Aorta (tissue), 5 donors: Measurements from ENCODE around the gene AKAP12. TPM values are rescaled to one million over a fixed set of nuclear protein-coding genes. Genes with fewer than 3 reads are reported as not detected.

Source experiments
- ATAC-seq: fragments of 200-7000 bp; cut with Tn5 transposase; one replicate; pipeline ENCODE4 v1.9.1; 2022; ENCODE audit warnings: moderate library complexity; ENCODE audit not compliant: low FRiP score
- DNase-seq, 2 donors: peaks; one replicate each; pipeline ENCODE4 v3.0.0-alpha.2; 2020
- H3K27ac ChIP-seq, 2 donors: one replicate each; pipeline ENCODE4 v1.5.1; 2013; ENCODE audit warnings: low read length in 2 of 2, mild to moderate bottlenecking in 2 of 2, moderate library complexity in 2 of 2, control low read depth in 1 of 2, inconsistent platforms in 1 of 2, low read depth in 1 of 2
- H3K27me3 ChIP-seq, 2 donors: one replicate each; pipeline ENCODE4 v1.6.1; 2013; ENCODE audit warnings: control low read depth in 1 of 2, low read length in 1 of 2, mild to moderate bottlenecking in 1 of 2, moderate library complexity in 1 of 2; ENCODE audit not compliant: insufficient read depth in 2 of 2, control insufficient read depth in 1 of 2
- H3K36me3 ChIP-seq, 2 donors: one replicate each; pipeline ENCODE4 v1.6.1; 2013; ENCODE audit warnings: control low read depth in 1 of 2, low read length in 1 of 2, mild to moderate bottlenecking in 1 of 2; ENCODE audit not compliant: insufficient read depth in 2 of 2, control insufficient read depth in 1 of 2
- H3K4me1 ChIP-seq, 2 donors: one replicate each; pipeline ENCODE4 v1.6.1; 2013; ENCODE audit warnings: low read length in 2 of 2, control low read depth in 1 of 2, mild to moderate bottlenecking in 1 of 2, moderate library complexity in 1 of 2; ENCODE audit not compliant: insufficient read depth in 2 of 2, control insufficient read depth in 1 of 2
- H3K4me3 ChIP-seq, 2 donors: one replicate each; pipeline ENCODE4 v1.5.1; 2013; ENCODE audit warnings: low read length in 2 of 2, control low read depth in 1 of 2, mild to moderate bottlenecking in 1 of 2
- H3K9me3 ChIP-seq: one replicate; pipeline ENCODE4 v1.6.1; 2013; ENCODE audit warnings: mild to moderate bottlenecking, low read length; ENCODE audit not compliant: control insufficient read depth
- WGBS, 2 donors: extraction: QIAGEN DNeasy Blood & Tissue Kit; methylation state at CpG; one replicate each; pipeline ENCODE4 v1.1.7; 2013; 5-methylcytosine and 5-hydroxymethylcytosine counted together
- intact Hi-C, 2 donors: fragments of 100-400 bp; cut with DNase I; formaldehyde crosslinking; loops; one replicate each; pipeline versions ENCODE4 v1.14.2 to v1.15.0; 2022
- polyA plus RNA-seq, 2 donors: library from polyadenylated mRNA; stranded (reverse); fragments of 200-250 nt; gene quantifications; one replicate each; pipeline ENCODE4 v1.2.3, GENCODE V29; 2013
- total RNA-seq, 2 donors: library from RNA; stranded (reverse); fragmentation: NEBNext Ultra II Directional; extraction: Animal tissue kit (Norgen Biotek cat#: 25700); gene quantifications; one replicate each; pipeline ENCODE4 v1.2.1, GENCODE V29; 2021
- donor health status: healthy with polysubstance abuse.
- donor health status: Bipolar disorder and iron deficiency.
- donor health status: DM: no; HTN: no; CAD: no.
- donor health status: DM: no; HTN: no; CAD: no.
- donor health status: DM: yes; HTN: yes; CAD: no.

Gene AKAP12
- total and polyA plus RNA-seq, 4 donors: 19.2 to 101 (median 73.5) TPM

- Histone ChIP-seq H3K4me3 (no peak overlapping the region), H3K27me3 (no peaks in the 10 kb centered on the region), H3K27ac (no peak overlapping the region), H3K4me1 (no peaks in the 10 kb centered on the region), H3K9me3 (no peaks in the 10 kb centered on the region), H3K36me3 (peaks cover 0 to 4% of the 10 kb centered on the region in 2 donors)
- intact Hi-C loops: no loop called here
- DNase-seq (no peak), ATAC-seq (no peak)
- 86 to 93% methylated on average over 5 of the region's 5 CpGs for WGBS, 2 donors
Measured at GRCh38 chr6:151359486-151359885, 119.7 kb downstream of the AKAP12 start.

GRCh38 chr6:151365233-151365632 is 125.5 kb downstream of the AKAP12 start:
- Histone ChIP-seq H3K9me3 (no peaks in the 10 kb centered on the region), H3K4me1 (no peaks in the 10 kb centered on the region), H3K27me3 (no peaks in the 10 kb centered on the region), H3K27ac (no peak overlapping the region), H3K36me3 (peaks cover 0 to 9% of the 10 kb centered on the region in 2 donors), H3K4me3 (no peak overlapping the region)
- no peak for ATAC-seq
- no peak for DNase-seq
- intact Hi-C loops: no loop called here
- 88 to 95% methylated on average over 6 of the region's 6 CpGs for WGBS, 2 donors

- H3K4me3 ChIP-seq: no peak overlapping the region
- H3K9me3 ChIP-seq: no peaks in the 10 kb centered on the region
- no peak overlapping the region for H3K27ac ChIP-seq
- 63 to 68% methylated on average over 6 of the region's 6 CpGs for WGBS, 2 donors
- no peaks in the 10 kb centered on the region for H3K27me3 ChIP-seq
- ATAC-seq: no peak
- H3K4me1 ChIP-seq: no peaks in the 10 kb centered on the region
- no peak for DNase-seq
- intact Hi-C loops: no loop called here
- H3K36me3 ChIP-seq: peaks cover 7% of the 10 kb centered on the region in 2 donors
Measured at GRCh38 chr6:151370509-151371078, 130.8 kb downstream of the AKAP12 start.

GRCh38 chr6:151372164-151372563 is 132.4 kb downstream of the AKAP12 start:
- no peaks in the 10 kb centered on the region for H3K4me1 ChIP-seq
- DNase-seq (no peak), ATAC-seq (no peak)
- intact Hi-C loops: no loop called here
- no peaks in the 10 kb centered on the region for H3K9me3 ChIP-seq
- no peaks in the 10 kb centered on the region for H3K27me3 ChIP-seq
- H3K4me3 ChIP-seq: no peak overlapping the region
- 93 to 99% methylated on average over 5 of the region's 5 CpGs for WGBS, 2 donors
- H3K27ac ChIP-seq: no peak overlapping the region
- H3K36me3 ChIP-seq: peaks cover 1 to 7% of the 10 kb centered on the region in 2 donors

- no peak for DNase-seq
- intact Hi-C loops: no loop called here
- H3K27ac ChIP-seq: no peak overlapping the region
- 91 to 93% methylated on average over 5 of the region's 5 CpGs for WGBS, 2 donors
- H3K27me3 ChIP-seq: no peaks in the 10 kb centered on the region
- H3K4me3 ChIP-seq: no peak overlapping the region
- ATAC-seq: no peak
- no peaks in the 10 kb centered on the region for H3K9me3 ChIP-seq
- H3K36me3 ChIP-seq: peaks cover 1 to 7% of the 10 kb centered on the region in 2 donors
- H3K4me1 ChIP-seq: no peaks in the 10 kb centered on the region
Measured at GRCh38 chr6:151374036-151374683, 134.4 kb downstream of the AKAP12 start.

GRCh38 chr6:151375833-151376232 is 136.1 kb downstream of the AKAP12 start:
- H3K27ac ChIP-seq: no peak overlapping the region
- H3K9me3 ChIP-seq: no peaks in the 10 kb centered on the region
- intact Hi-C loops: no loop called here
- DNase-seq (no peak), ATAC-seq (no peak)
- no peak overlapping the region for H3K4me3 ChIP-seq
- no peaks in the 10 kb centered on the region for H3K4me1 ChIP-seq
- H3K27me3 ChIP-seq: no peaks in the 10 kb centered on the region
- peaks cover 0 to 7% of the 10 kb centered on the region in 2 donors for H3K36me3 ChIP-seq
- 87 to 94% methylated on average over 2 of the region's 2 CpGs for WGBS, 2 donors

GRCh38 chr6:151376440-151376839 is 136.7 kb downstream of the AKAP12 start:
- Histone ChIP-seq H3K4me3 (no peak overlapping the region), H3K27me3 (no peaks in the 10 kb centered on the region), H3K4me1 (peaks cover 0 to under 1% of the 10 kb centered on the region in 2 donors), H3K36me3 (peaks cover 0 to 7% of the 10 kb centered on the region in 2 donors), H3K27ac (no peak overlapping the region), H3K9me3 (no peaks in the 10 kb centered on the region)
- 90% methylated on average over 1 of the region's 1 CpG for WGBS, 2 donors
- intact Hi-C loops: no loop called here
- ATAC-seq (no peak), DNase-seq (no peak)

- no peak overlapping the region for H3K27ac ChIP-seq
- H3K4me3 ChIP-seq: no peak overlapping the region
- peaks cover 0 to 1% of the 10 kb centered on the region in 2 donors for H3K36me3 ChIP-seq
- H3K9me3 ChIP-seq: no peaks in the 10 kb centered on the region
- WGBS, 2 donors: 83 to 85% methylated on average over 3 of the region's 3 CpGs
- H3K4me1 ChIP-seq: peaks cover 0 to 2% of the 10 kb centered on the region in 2 donors
- ATAC-seq (no peak), DNase-seq (no peak)
- H3K27me3 ChIP-seq: no peaks in the 10 kb centered on the region
- intact Hi-C loops: no loop called here
Measured at GRCh38 chr6:151377095-151377494, 137.3 kb downstream of the AKAP12 start.
